Measurements from ENCODE around the gene GOLGA3. TPM values are rescaled to one million over a fixed set of nuclear protein-coding genes. Genes with fewer than 3 reads are reported as not detected.

The GOLGA3 gene
- total RNA-seq, 4 donors from 2014 or later: 69.8 to 117 (median 97.7) TPM

GRCh38 chr12:132728502-132728901, 100.2 kb downstream of the GOLGA3 start:
- H3K9me3 ChIP-seq: no peaks in the 10 kb centered on the region
- DNase-seq (ENCODE audit: low spot score in 2 of 2): no peak
- peaks cover 5 to 99% (median 42%) of the 10 kb centered on the region in 3 donors for H3K36me3 ChIP-seq
- no peak overlapping the region for H3K4me3 ChIP-seq
- no peak for TF ChIP-seq POLR2A (IDR thresholded peaks at IDR 0.05)
- no peak for TF ChIP-seq CTCF (IDR thresholded peaks at IDR 0.05)
- TF ChIP-seq EP300 (IDR thresholded peaks at IDR 0.05): no peak
- no peak overlapping the region for H3K27ac ChIP-seq
- no peaks in the 10 kb centered on the region for H3K27me3 ChIP-seq
- 97% methylated on average over 7 of the region's 7 CpGs for WGBS, 2 donors
- H3K4me1 ChIP-seq: no peaks in the 10 kb centered on the region

GRCh38 chr12:132727091-132727794, 101.4 kb downstream of the GOLGA3 start:
- WGBS, 2 donors: 91 to 94% methylated on average over 37 of the region's 37 CpGs
- peaks cover 5 to 99% (median 32%) of the 10 kb centered on the region in 3 donors for H3K36me3 ChIP-seq
- H3K27me3 ChIP-seq: no peaks in the 10 kb centered on the region
- H3K4me1 ChIP-seq: no peaks in the 10 kb centered on the region
- H3K9me3 ChIP-seq: no peaks in the 10 kb centered on the region
- no peak overlapping the region for H3K27ac ChIP-seq
- H3K4me3 ChIP-seq: no peak overlapping the region
- TF ChIP-seq POLR2A (IDR thresholded peaks at IDR 0.05): no peak
- no peak for TF ChIP-seq CTCF (IDR thresholded peaks at IDR 0.05)
- no peak for TF ChIP-seq EP300 (IDR thresholded peaks at IDR 0.05)
- DNase-seq (ENCODE audit: low spot score in 2 of 2): no peak

- Histone ChIP-seq H3K36me3 (peaks cover 5 to 99% (median 31%) of the 10 kb centered on the region in 3 donors), H3K4me3 (no peak overlapping the region), H3K4me1 (no peaks in the 10 kb centered on the region), H3K27me3 (no peaks in the 10 kb centered on the region), H3K27ac (no peak overlapping the region), H3K9me3 (no peaks in the 10 kb centered on the region)
- TF ChIP-seq CTCF (IDR thresholded peaks at IDR 0.05) (no peak), EP300 (IDR thresholded peaks at IDR 0.05) (no peak), POLR2A (IDR thresholded peaks at IDR 0.05) (no peak)
- 92 to 95% methylated on average over 12 of the region's 12 CpGs for WGBS, 2 donors
- no peak for DNase-seq (ENCODE audit: low spot score in 2 of 2)
Observed at GRCh38 chr12:132726386-132726785, 102.3 kb downstream of the GOLGA3 start.

- WGBS, 2 donors: 84 to 90% methylated on average over 23 to 25 of the region's 30 CpGs
- no peaks in the 10 kb centered on the region for H3K9me3 ChIP-seq
- H3K27ac ChIP-seq: no peak overlapping the region
- no peaks in the 10 kb centered on the region for H3K4me1 ChIP-seq
- DNase-seq (ENCODE audit: low spot score in 2 of 2): no peak
- no peak overlapping the region for H3K4me3 ChIP-seq
- TF ChIP-seq CTCF (IDR thresholded peaks at IDR 0.05) (no peak), EP300 (IDR thresholded peaks at IDR 0.05) (no peak), POLR2A (IDR thresholded peaks at IDR 0.05) (no peak)
- peaks cover 3 to 99% (median 33%) of the 10 kb centered on the region in 3 donors for H3K36me3 ChIP-seq
- no peaks in the 10 kb centered on the region for H3K27me3 ChIP-seq
Observed at GRCh38 chr12:132724506-132725241, 104.0 kb downstream of the GOLGA3 start.

- H3K27ac ChIP-seq: no peak overlapping the region
- no peak for DNase-seq (ENCODE audit: low spot score in 2 of 2)
- H3K4me3 ChIP-seq: no peak overlapping the region
- WGBS, 2 donors: 87 to 91% methylated on average over 2 of the region's 2 CpGs
- H3K27me3 ChIP-seq: no peaks in the 10 kb centered on the region
- H3K4me1 ChIP-seq: no peaks in the 10 kb centered on the region
- no peaks in the 10 kb centered on the region for H3K9me3 ChIP-seq
- H3K36me3 ChIP-seq: peaks cover 3 to 100% (median 33%) of the 10 kb centered on the region in 3 donors
- TF ChIP-seq EP300 (IDR thresholded peaks at IDR 0.05) (no peak), POLR2A (IDR thresholded peaks at IDR 0.05) (no peak), CTCF (IDR thresholded peaks at IDR 0.05) (no peak)
Observed at GRCh38 chr12:132723764-132724140, 104.9 kb downstream of the GOLGA3 start.
